GM21717 (cell line): ENCODE data around the gene RPRML.

Experiments used
- ATAC-seq: cut with Tn5 transposase; IDR thresholded peaks from one replicate; pipeline ENCODE4 v1.9.1; 2021; ENCODE audit warnings: mild to moderate bottlenecking, moderate library complexity; ENCODE audit not compliant: unreplicated experiment

The RPRML gene

DNA sequence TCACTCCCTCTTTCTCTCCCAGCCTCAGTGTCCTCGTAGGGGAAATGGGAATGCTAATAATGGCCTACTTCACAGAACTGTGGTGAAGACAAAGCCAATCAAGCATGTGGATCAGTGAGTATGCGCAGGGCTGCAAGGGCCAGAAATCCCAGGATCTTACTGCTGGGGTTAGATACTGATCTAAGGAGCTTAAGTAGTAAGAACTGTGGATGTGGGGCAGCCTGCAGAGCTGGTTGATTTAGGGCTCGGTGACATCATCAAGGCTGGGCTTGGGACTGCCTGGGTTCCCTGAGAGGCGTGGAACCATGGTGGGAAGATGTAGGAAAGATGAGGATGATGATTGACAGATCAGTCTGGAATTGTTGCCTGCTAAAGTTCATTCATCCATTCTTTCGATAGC is 30.5 kb downstream of the RPRML start:
- no peak for ATAC-seq

GRCh38 chr17:46947216-46947615 is 31.8 kb downstream of the RPRML start:
- no peak for ATAC-seq

- no peak for ATAC-seq
Observed at GRCh38 chr17:46944931-46945330, 34.1 kb downstream of the RPRML start.

GRCh38 chr17:46943501-46944393 is 35.3 kb downstream of the RPRML start:
- no peak for ATAC-seq

DNA sequence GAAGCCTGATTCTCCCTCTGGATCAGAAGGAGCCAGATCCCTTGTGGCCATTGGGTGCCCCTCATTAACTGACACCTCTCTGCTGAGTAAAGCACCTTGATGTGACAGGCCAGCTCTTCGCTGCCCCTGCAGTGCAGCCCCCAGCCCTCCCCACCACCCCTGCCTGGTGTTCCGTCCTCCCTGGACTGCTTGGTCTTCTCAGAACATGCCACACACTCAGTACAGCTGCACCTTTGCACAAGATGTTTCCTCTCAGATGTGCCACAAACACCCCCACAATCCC is 35.9 kb downstream of the RPRML start:
- ATAC-seq: no peak

- no peak for ATAC-seq
Observed at GRCh38 chr17:46942441-46943217, 36.4 kb downstream of the RPRML start.

GRCh38 chr17:46940692-46941404 is 38.2 kb downstream of the RPRML start:
- no peak for ATAC-seq

- ATAC-seq: no peak
Observed at GRCh38 chr17:46935658-46936266, 43.3 kb downstream of the RPRML start.

DNA sequence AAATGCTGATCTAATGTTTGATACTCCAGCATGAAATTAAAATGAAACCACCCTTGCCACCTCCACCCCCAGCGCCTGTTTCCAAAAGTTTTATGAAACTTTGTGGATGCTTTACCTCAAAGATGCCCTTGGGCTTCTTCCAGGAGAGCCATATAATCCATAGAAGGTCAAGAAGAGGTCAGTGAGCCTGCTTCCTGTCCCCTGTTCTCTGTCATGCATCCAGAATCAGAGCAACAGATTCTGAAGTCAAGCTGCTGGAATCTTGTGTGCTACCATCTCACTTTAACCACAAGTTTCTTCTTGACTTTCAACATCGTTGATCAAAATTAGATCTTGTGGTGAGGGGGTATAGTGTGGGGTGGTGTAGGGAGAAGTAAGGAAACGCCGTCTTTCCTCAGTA is 47.5 kb downstream of the RPRML start:
- ATAC-seq: no peak

- ATAC-seq: no peak
Observed at GRCh38 chr17:46930051-46930450, 49.0 kb downstream of the RPRML start.

GRCh38 chr17:46929413-46929812 is 49.6 kb downstream of the RPRML start:
- ATAC-seq: no peak

- no peak for ATAC-seq
Observed at GRCh38 chr17:46928467-46929261, 50.4 kb downstream of the RPRML start.
